ENCODE data around the gene CDC42EP4.

The CDC42EP4 gene

DNA sequence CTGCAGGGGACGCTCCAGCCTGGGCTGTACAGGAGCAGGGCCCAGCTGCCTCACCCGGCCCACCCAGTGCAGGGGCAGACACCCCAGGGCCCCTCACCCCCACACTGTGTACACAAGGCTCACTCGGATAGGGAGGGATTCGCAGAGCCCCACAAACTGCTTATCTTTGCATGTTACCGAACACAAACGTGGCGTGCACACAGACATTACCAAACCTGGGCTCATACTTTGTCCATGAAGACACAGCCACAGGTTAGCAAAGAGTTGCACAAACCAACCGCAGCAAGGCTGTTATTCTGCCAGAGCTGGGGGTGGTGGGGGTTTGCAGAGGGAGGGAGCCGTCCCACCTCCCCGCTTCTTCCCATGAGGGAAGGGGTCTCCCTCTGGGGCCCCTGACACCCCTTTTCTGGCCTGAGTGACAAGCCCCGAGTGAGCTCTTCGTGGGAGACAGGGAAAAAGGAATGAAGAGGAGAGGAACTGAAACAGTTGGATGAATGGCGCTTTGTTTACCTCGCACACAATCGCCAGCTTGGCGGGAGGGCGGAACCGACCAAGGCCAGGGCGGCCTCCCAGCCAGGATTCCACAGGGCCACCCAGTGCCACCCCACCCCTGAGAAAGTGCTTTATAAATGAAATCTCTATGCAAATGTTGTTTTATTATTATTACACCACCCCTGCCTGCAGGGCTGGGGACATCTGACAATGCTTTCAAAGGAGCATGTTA lies 49.7 kb downstream of the CDC42EP4 start:
- no peaks in the 10 kb centered on the region for H3K27me3 ChIP-seq (replicated peaks; ENCODE audit: insufficient read depth, low read length)
- H3K9me3 ChIP-seq (replicated peaks; ENCODE audit: insufficient read depth, low read length): no peaks in the 10 kb centered on the region
- no peak overlapping the region for H3K27ac ChIP-seq (ENCODE audit: low read length)
- H3F3A ChIP-seq (ENCODE audit: insufficient read depth, low read length): no peaks in the 10 kb centered on the region
- no peak for DNase-seq
- H3K4me3 ChIP-seq (ENCODE audit: low read length): no peak overlapping the region
- H3K4me1 ChIP-seq (ENCODE audit: low read length): no peaks in the 10 kb centered on the region
- H3K4me2 ChIP-seq (ENCODE audit: low read depth, low read length): no peak overlapping the region
- H3K79me2 ChIP-seq (ENCODE audit: low read length): no peaks in the 10 kb centered on the region
- H3K36me3 ChIP-seq (replicated peaks; ENCODE audit: insufficient read depth, low read length): no peaks in the 10 kb centered on the region
- no peaks in the 10 kb centered on the region for H4K20me1 ChIP-seq (ENCODE audit: insufficient read depth, low read length)
- no peaks in the 10 kb centered on the region for H3K9me2 ChIP-seq (replicated peaks; ENCODE audit: insufficient read depth, low read length)
- H2AFZ ChIP-seq (ENCODE audit: low read length): no peak overlapping the region
- no peak for TF ChIP-seq EZH2phosphoT487 (IDR thresholded peaks at IDR 0.05; ENCODE audit: low read length)
- no peak for TF ChIP-seq EZH2 (optimal IDR thresholded peaks at IDR 0.05; ENCODE audit: low read depth, low read length)
- TF ChIP-seq, protein P1, sequence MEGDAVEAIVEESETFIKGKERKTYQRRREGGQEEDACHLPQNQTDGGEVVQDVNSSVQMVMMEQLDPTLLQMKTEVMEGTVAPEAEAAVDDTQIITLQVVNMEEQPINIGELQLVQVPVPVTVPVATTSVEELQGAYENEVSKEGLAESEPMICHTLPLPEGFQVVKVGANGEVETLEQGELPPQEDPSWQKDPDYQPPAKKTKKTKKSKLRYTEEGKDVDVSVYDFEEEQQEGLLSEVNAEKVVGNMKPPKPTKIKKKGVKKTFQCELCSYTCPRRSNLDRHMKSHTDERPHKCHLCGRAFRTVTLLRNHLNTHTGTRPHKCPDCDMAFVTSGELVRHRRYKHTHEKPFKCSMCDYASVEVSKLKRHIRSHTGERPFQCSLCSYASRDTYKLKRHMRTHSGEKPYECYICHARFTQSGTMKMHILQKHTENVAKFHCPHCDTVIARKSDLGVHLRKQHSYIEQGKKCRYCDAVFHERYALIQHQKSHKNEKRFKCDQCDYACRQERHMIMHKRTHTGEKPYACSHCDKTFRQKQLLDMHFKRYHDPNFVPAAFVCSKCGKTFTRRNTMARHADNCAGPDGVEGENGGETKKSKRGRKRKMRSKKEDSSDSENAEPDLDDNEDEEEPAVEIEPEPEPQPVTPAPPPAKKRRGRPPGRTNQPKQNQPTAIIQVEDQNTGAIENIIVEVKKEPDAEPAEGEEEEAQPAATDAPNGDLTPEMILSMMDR (IDR thresholded peaks at IDR 0.05; ENCODE audit: low read length): no peak
- H3K9ac ChIP-seq (ENCODE audit: low read length): no peak overlapping the region

DNA sequence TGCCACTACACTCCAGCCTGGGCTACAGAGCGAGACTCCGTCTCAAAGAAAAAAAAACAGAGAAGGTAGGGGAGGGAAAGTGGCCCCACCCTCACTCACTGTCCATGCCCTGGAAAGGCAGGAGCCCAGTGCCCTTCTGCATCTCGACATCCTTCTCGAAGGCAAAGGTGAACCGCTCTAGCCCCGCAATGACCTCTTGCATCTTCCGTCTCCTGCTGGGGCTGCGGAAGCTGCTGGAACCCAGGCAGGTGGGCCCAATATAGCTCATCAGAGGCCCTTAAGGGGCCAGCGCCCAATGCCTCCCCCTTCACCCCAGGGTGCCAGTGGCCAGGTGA lies 50.2 kb downstream of the CDC42EP4 start, which contains the start of gene CPSF4L:
Gene CPSF4L (minus strand): TSS at position 264 of the 335 bp plus-strand sequence. CDS start 62 bp downstream, at position 202.
- H3K9me2 ChIP-seq (replicated peaks; ENCODE audit: insufficient read depth, low read length): no peaks in the 10 kb centered on the region
- TF ChIP-seq, protein P1 (IDR thresholded peaks at IDR 0.05; ENCODE audit: low read length): no peak
- no peak for TF ChIP-seq EZH2phosphoT487 (IDR thresholded peaks at IDR 0.05; ENCODE audit: low read length)
- no peaks in the 10 kb centered on the region for H3K36me3 ChIP-seq (replicated peaks; ENCODE audit: insufficient read depth, low read length)
- no peaks in the 10 kb centered on the region for H3K4me1 ChIP-seq (ENCODE audit: low read length)
- H3K27me3 ChIP-seq (replicated peaks; ENCODE audit: insufficient read depth, low read length): no peaks in the 10 kb centered on the region
- H3K9ac ChIP-seq (ENCODE audit: low read length): no peak within 1 kb of the TSS
- no peak for DNase-seq
- H3K4me2 ChIP-seq (ENCODE audit: low read depth, low read length): no peak within 1 kb of the TSS
- no peak within 1 kb of the TSS for H3K4me3 ChIP-seq (ENCODE audit: low read length)
- H4K20me1 ChIP-seq (ENCODE audit: insufficient read depth, low read length): no peaks in the 10 kb centered on the region
- H3K79me2 ChIP-seq (ENCODE audit: low read length): no peaks in the 10 kb centered on the region
- H2AFZ ChIP-seq (ENCODE audit: low read length): no peak within 1 kb of the TSS
- no peak within 1 kb of the TSS for H3K27ac ChIP-seq (ENCODE audit: low read length)
- no peaks in the 10 kb centered on the region for H3K9me3 ChIP-seq (replicated peaks; ENCODE audit: insufficient read depth, low read length)
- no peaks in the 10 kb centered on the region for H3F3A ChIP-seq (ENCODE audit: insufficient read depth, low read length)

DNA sequence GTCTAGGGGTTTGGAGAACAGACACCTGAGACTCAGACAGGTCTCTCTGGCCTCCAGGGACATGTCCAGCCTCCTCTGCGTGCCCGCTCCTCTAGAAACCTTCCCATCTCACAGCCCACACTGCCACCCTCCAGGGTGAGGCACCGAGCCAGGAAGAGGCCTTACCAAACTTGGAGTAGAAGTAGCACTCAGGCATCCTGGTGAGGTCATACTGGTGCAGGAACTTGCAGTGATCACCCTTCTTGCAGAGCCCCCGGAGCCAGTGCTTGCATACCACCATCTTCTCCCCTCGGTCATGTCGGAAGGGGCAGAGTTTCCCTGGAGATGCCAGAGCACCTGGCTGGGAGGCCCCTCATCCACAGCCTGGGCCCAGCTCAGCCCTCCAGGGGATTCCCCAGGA lies 54.3 kb downstream of the CDC42EP4 start:
- no peaks in the 10 kb centered on the region for H3K79me2 ChIP-seq (ENCODE audit: low read length)
- no peak overlapping the region for H3K9ac ChIP-seq (ENCODE audit: low read length)
- TF ChIP-seq EZH2 (optimal IDR thresholded peaks at IDR 0.05; ENCODE audit: low read depth, low read length) (no peak), EZH2phosphoT487 (IDR thresholded peaks at IDR 0.05; ENCODE audit: low read length) (no peak)
- TF ChIP-seq, protein P1 (IDR thresholded peaks at IDR 0.05; ENCODE audit: low read length): no peak

More for the DNA sequence above, 54.3 kb downstream of the CDC42EP4 start:
- Histone ChIP-seq H3K9me3 (replicated peaks; ENCODE audit: insufficient read depth, low read length) (no peaks in the 10 kb centered on the region), H2AFZ (ENCODE audit: low read length) (no peak overlapping the region), H3F3A (ENCODE audit: insufficient read depth, low read length) (no peaks in the 10 kb centered on the region), H3K27ac (ENCODE audit: low read length) (no peak overlapping the region), H3K27me3 (replicated peaks; ENCODE audit: insufficient read depth, low read length) (no peaks in the 10 kb centered on the region), H3K4me1 (ENCODE audit: low read length) (no peaks in the 10 kb centered on the region), H3K4me3 (ENCODE audit: low read length) (no peak overlapping the region), H3K36me3 (replicated peaks; ENCODE audit: insufficient read depth, low read length) (no peaks in the 10 kb centered on the region), H3K4me2 (ENCODE audit: low read depth, low read length) (no peak overlapping the region), H4K20me1 (ENCODE audit: insufficient read depth, low read length) (no peaks in the 10 kb centered on the region), H3K9me2 (replicated peaks; ENCODE audit: insufficient read depth, low read length) (no peaks in the 10 kb centered on the region)
- no peak for DNase-seq

Data from MM.1S (cell line).